HG02588 (cell line): ENCODE measurements around the gene TMEM151B.
A peak's percentile ranks its signal among the peaks of the same experiment; 100 is the strongest.

Experiments
- ATAC-seq: cut with Tn5 transposase; IDR thresholded peaks from one replicate; pipeline ENCODE4 v1.9.1; 2021; ENCODE audit warnings: mild to moderate bottlenecking, moderate library complexity; ENCODE audit not compliant: unreplicated experiment

The TMEM151B gene

DNA sequence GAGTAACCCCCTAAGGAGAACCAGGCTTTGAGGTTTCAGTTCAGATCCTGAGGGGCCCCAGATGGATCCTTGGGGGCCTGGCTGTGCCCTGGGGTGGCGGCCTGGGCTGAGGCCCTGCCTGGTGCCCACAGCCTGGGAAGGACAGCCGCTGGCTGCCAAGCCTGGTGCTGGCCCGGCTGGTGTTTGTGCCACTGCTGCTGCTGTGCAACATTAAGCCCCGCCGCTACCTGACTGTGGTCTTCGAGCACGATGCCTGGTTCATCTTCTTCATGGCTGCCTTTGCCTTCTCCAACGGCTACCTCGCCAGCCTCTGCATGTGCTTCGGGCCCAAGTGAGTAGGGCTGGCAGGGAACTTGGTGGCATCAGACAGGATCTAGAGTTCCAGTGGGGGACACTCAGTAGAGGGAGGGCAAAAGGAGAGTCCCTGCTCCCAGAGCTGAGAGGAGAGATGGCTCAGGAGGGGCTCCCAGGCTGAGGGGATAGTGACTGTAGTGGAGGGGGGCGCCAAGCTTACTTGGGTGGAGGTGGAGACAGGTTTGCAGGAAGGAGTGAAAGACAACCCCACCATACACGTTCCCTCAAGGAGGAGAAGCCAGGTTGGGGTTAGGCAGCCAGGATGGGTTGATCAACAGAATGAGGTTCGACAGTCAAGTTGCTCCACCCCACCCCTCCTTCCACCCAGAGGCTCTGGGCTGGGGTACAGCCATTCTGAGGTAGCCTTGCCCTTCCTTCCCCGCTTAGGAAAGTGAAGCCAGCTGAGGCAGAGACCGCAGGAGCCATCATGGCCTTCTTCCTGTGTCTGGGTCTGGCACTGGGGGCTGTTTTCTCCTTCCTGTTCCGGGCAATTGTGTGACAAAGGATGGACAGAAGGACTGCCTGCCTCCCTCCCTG is 37.3 kb upstream of the TMEM151B start:
- no peak for ATAC-seq

DNA sequence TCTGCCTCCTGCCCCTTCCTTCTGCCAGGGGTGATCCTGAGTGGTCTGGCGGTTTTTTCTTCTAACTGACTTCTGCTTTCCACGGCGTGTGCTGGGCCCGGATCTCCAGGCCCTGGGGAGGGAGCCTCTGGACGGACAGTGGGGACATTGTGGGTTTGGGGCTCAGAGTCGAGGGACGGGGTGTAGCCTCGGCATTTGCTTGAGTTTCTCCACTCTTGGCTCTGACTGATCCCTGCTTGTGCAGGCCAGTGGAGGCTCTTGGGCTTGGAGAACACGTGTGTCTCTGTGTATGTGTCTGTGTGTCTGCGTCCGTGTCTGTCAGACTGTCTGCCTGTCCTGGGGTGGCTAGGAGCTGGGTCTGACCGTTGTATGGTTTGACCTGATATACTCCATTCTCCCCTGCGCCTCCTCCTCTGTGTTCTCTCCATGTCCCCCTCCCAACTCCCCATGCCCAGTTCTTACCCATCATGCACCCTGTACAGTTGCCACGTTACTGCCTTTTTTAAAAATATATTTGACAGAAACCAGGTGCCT is 36.6 kb upstream of the TMEM151B start:
- ATAC-seq = no peak

DNA sequence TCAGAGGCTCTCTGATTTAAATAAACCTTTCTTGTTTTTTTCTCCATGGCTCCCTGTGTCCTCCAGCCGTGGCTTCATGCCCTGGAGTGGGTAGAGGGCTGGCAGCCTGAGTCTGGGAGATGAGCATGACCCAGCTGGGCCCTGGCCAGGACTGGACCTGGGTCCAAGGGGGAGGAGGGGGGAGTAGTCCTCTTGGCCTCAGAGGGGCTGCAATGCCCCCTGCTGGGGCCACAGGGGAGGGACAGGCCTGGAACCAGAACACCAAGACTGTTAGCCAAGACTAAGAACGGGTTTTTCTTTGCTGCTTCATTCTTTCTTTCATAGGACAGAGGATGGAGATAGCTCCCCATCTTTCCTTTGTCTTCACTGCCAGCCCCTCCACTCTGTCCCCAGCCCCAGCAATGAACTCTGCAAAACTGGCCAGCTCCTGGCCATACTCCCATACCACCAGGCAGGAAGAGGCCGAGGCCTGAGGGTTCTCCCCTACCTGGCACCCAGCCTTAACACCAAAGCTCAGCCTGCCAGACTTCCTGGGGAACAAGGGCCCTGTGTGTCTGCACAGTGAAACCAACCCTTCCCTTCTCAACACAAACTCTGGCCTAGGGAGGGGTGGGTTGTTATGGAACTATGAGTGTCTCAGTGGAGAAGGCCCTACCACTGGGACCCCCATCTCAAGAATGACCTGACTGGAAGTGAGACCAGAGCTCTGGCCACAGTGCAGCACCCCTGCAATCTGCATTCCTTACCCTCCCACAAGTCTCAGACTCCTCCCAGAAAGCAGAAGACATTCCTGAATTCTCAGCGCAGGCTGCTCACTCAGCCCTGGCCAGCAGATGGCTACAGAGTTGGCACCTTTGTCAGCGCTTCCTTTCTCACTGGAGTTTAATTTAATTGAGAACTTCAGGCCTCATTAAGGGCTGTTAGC is 35.9 kb upstream of the TMEM151B start:
- ATAC-seq = no peak

DNA sequence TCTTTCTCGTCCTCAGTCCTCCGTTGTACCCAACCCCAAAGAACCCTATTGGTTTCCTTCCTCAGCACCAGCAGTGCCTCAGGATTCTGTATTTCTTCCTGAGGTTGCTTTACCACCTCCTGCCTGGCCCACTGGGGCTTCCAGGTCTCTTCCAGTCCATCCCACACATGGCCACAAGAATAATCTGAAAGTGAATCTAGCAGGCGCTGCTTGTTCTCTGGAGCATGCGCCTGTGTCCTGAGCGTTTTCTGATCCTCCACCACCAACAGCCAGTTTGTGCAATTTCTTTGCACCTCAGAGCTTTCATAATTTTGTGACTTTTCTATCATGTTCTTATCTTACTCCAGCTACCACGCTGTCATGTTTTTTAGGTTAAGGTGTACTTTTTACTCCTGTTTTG is 35.0 kb upstream of the TMEM151B start:
- no peak for ATAC-seq

DNA sequence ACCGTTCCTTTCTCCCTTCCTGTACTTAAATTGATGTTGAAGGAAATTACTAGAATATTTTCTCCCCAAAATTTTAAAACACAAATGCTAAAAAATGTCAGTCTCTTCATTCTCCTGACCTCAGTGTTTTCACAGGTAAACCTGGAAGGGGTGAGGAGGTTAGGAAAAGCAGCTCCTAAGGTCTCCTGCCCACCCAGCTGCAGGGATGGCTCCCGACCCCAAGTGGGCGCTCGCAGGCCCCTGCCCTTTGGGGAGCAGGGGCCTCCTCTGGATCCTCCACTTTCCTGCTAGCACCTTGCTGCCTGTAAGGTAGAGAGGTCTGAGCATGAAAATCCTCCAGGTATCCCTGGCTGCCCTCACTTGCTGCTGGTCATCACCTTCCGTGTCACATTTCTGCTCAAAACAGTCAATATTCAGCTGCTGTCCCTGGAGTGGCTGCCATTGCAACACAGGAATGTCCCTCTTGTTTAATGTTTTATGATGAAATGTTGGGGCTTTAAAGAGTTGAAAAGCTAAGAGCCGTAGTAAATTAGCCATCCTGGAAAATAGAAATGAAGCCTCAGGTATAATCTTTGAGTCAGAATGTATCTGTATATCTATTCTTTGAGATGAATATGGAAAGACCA is 34.2 kb upstream of the TMEM151B start:
- ATAC-seq = no peak

DNA sequence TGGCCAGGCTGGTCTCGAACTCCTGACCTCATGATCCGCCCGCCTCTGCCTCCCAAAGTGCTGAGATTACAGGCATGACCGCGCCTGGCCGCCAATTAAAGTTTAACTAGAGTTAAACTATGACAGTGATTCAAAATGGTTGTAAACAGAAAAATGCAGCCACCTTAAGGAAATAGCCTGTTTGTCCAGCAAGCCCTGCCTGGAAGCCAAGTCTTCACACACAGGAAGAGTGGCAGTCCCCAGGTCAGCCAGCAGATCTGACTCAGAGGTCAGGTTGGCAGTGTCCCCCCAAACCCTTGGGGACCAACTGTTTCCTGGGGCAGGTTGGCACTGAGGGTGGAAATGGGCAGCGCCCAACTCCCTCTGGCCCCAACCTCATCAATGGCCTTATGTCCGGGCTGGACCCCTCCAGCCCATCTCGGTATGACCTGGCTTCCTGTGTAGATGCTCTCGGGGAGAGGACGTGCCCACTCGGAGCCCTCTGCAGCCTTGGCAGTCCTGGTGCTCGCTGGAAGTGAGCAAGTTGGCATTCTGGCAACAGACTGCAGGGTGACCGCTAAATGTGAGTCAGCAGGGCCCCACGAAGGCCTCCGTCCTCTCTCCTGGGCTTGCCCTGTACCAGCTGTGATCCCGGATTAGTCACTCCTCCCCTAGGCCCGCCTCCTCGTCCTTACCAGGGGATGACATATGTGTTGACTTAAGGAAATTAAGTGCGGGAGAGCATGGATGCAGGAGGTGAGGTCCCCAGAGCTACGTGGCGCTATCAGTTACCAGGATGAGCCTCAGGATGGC is 33.0 kb upstream of the TMEM151B start:
- ATAC-seq = peak; percentile 56

DNA sequence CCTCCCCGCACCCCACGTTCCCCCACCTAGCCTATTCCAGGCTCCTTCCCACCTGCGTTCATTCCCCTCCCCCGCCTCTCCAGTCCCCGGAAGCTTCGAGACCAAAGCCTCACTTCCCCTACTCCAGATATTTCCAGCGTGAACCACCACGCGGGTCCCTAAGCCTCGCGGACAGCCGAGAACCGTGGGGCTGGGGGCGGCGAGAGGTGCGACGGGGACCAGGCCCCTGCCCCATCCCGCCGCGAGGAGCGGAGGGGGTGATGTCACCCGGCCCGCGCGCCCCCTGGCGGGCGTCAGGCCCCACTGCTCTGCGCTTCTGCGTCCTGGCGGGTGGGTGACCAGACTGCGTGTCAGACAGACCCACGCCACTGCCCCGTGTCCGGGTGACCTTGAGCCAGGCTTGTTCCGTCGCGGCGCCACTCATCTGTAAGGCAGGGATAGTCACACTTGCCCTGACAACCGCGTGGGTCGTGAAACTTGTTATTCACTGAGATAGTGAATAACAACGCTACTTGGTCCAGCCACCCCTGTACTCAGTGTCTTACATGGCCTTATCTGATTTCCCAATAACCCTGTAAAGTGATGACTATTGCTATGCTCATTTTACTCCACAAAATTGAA is 32.3 kb upstream of the TMEM151B start:
- ATAC-seq = peak; percentile 81

DNA sequence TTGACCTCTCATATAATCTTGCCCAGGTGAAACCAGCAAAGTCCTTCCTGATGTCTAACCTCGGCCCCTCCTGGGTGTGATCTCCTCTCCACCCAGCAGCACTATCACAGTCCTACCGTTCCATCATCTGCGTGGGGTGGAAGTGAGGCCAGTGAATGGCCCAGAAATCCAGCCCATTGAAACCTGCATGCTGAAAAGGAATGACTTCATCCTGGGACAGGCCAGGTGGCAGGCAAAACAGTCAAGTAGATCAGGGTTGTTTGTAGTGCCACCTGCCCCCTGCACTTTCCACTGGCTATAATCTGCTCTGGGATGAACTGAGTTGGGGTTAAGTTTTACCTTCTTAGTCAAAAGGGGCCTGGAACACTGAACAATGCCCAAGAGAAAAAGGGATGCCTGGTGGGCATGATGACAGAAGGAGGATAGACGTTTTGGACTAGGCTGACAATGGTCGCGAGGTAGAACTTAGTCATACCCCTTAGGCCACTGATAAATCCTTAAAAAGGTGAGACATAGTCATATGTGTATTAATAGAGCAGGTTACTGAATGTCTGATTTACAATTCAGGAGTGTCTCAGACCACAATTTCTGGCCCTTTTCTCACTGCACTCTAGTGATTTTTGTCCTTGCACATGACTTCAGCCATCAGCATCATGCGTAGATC is 31.4 kb upstream of the TMEM151B start:
- no peak for ATAC-seq

DNA sequence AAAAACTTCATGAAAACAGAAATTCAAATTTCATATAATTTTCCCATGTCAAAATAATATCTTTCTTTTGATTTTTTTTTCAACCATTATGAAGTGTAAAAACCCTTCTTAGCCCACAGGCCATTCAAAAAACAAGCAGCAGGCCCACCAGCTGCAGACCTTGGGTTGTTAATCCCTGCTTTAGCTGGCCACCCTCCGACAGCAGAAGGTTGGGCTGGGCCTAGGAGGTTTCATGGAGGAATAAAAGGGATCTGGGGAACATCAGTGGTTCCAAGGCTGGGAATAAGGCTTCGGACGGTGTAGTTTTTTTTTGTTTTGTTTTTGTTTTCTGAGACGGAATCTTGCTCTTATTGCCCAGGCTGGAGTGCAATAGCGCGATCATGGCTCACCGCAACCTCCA is 26.9 kb upstream of the TMEM151B start:
- no peak for ATAC-seq

DNA sequence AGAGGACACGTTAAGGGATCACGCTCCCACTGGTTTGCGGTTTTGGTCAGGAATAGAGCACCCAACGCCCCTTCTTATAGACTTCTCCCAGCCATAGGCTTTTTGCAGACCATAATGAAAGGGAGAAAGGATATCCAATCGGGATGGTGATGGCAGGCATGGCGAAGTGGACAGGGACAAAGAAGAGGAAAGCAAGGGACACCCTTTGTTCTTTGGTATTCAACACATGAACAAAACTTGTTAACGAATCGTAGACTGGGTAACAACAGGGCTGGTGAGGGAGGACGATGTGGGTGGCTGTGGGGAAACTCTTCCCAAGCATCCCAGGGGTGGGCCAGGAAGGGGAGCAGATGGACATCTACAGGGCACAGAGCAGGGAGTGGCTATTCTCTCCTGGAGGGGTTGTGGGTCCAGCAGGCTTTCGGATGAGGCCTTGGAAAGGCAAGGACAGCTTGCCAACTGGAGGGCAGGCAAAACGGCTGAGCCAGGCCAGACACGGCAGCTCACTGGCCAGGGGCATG is 24.8 kb upstream of the TMEM151B start:
- no peak for ATAC-seq

DNA sequence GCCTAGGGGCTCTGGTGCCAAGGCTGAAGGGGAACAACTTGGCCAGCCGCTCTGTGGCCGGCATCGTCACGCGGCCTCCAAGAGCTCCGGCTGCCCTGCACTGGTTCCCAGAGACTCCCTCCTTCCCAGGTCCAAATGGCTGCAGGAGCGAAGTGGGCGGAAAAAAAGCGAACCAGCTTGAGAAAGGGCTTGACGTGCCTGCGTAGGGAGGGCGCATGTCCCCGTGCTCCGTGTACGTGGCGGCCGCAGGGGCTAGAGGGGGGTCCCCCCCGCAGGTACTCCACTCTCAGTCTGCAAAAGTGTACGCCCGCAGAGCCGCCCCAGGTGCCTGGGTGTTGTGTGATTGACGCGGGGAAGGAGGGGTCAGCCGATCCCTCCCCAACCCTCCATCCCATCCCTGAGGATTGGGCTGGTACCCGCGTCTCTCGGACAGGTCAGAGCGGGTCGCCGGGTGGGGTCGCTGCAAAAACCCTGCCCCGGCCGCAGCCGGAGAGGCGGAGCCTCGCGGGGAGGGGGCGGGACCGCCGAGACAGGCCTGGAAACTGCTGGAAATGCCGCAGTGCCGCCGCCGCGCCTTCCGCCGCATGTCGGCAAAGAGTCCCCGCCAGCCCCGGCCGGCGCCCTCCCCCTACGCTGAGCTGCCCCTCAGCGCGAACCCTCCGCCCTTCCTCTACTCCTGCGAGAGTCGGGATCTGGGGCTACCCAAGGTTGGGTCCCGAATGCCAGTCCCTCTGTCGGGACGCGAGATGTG is 24.2 kb upstream of the TMEM151B start:
- ATAC-seq = peak; percentile 53

DNA sequence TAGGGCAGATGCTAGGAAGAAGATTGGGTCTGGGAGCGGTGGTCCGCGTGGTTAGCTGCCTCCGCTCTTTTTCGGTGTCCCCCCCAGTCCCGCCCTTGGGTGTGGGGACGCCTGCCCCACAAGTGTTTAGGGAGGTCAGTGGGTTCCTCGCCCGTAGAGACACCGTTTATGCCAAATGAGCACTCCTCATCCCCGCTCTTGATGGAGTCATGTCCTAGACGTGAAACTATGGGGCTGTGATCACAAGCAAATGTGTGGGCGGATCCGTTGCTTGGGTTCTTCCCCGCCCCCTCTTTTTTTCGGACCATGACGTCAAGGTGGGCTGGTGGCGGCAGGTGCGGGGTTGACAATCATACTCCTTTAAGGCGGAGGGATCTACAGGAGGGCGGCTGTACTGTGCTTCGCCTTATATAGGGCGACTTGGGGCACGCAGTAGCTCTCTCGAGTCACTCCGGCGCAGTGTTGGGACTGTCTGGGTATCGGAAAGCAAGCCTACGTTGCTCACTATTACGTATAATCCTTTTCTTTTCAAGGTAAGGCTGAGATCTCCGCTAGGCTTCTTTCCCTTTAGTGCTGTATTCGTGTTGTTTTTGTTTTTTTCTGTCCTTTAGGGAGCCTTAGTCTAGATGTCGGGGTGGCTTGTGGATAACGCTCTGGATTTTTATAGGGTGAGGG is 23.4 kb upstream of the TMEM151B start, which contains the start of gene HSP90AB1:
TSS of gene HSP90AB1 (plus strand) at position 439 of the 675 bp plus-strand sequence. CDS start 1,529 bp downstream, outside the sequence.
- ATAC-seq = peak; percentile 56

DNA sequence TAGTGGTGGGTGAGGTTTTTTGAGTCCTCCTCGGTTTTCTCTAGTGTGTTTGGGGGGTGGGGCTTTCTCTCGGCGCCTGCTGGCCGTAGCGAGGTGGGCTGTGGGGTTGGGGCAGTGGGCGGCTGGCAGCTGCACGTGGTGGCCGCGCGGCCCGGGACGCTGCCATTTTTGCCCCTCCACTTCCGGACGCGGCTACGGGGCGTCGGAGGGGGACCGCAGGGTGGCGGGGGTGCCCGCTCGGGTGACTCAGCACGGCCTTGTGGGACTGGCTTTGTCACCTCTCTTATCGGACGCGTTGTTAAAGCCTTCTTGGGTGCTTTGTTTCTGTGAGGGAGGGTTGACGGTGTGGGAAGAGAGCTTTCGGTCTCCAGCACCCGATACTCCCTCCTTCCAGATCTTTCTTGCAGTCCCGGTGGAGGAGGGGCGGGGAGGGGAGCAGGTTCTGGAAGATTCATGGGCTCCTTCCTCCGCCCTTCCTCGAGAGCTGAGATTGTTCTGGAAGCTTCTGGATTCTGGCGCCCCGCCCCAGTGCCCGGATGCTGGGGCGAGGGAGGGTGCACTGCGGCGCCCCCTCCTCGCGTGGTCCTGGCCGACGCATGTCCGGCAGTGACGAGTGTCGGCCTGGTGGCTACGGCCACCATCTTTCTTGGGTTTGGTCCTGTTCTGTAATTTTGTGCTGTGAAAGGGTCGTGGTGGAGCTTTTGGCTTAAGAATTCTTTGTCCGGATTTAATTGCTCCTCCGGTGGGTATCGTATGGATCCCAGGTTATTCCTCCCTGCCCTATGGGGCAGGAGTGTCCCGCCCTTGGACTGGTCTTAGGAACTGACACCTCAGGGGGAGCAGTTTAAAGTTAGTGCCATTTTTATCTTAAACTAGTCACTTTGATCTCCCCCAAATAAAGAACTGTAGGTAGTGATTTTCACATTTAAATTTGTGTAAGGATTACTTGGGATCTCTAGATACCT is 22.6 kb upstream of the TMEM151B start:
- peak; percentile 32 for ATAC-seq

DNA sequence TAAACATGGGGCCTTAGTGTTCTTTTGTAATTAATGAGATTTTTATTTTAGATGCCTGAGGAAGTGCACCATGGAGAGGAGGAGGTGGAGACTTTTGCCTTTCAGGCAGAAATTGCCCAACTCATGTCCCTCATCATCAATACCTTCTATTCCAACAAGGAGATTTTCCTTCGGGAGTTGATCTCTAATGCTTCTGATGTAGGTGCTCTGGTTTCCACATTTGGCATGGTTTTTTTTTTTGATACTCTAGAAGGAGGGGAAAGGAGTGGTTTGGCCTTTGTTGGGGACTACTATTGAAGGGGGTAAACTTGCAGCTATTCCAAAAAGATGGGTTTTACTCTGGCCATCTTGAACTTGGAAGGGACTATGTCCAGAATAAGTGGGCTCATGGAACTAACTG is 21.7 kb upstream of the TMEM151B start:
- no peak for ATAC-seq

DNA sequence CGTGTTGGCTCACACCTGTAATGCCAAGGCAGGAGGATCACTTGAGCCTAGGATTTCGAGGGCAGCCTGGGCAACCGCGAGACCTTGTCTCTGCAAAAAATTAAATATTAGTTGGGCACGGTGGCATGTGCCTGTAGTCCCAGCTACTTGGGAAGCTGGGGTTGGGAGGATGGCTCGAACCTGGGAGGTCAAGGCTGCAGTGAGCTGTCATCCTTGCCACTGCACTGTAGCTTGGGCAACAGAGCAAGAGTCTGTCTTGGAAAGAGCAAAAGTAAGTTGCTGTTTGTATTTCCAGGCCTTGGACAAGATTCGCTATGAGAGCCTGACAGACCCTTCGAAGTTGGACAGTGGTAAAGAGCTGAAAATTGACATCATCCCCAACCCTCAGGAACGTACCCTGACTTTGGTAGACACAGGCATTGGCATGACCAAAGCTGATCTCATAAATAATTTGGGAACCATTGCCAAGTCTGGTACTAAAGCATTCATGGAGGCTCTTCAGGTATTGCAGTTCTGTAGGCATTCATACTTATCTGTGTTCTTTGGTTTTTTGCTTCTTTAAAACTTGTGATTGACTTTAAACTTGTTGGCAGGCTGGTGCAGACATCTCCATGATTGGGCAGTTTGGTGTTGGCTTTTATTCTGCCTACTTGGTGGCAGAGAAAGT is 21.0 kb upstream of the TMEM151B start:
- ATAC-seq = no peak
